Right lobe of liver (tissue), 6 donors: ENCODE measurements around the gene CSGALNACT2. TPM values are rescaled to one million over a fixed set of nuclear protein-coding genes. Genes with fewer than 3 reads are reported as not detected.

ENCODE experiments used
- ATAC-seq, 4 donors: fragments of 200-7000 bp; cut with Tn5 transposase; one replicate each; pipeline ENCODE4 v1.9.1; 2020; ENCODE audit warnings: mild to moderate bottlenecking in 4 of 4, moderate library complexity in 4 of 4
- DNase-seq, 3 donors: peaks; one replicate each; pipeline ENCODE4 v3.0.0-alpha.2; 2020
- H3K27ac ChIP-seq, 3 donors: fragments of 200-600 bp; one replicate each; pipeline ENCODE4 v1.8.0; 2022
- H3K27me3 ChIP-seq, 2 donors: fragments of 200-600 bp; one replicate each; pipeline ENCODE4 v1.8.0; 2022
- H3K36me3 ChIP-seq, 4 donors: fragments of 200-600 bp; sonication (generic) in 1 of 4; one replicate each; pipeline versions ENCODE4 v1.5.1 to v1.8.0; 2017 to 2022; ENCODE audit warnings: control low read depth in 1 of 4
- H3K4me1 ChIP-seq, 4 donors: fragments of 200-600 bp; sonication (generic) in 1 of 4; one replicate each; pipeline versions ENCODE4 v1.5.1 to v1.8.0; 2017 to 2022; ENCODE audit warnings: control low read depth in 1 of 4
- H3K4me3 ChIP-seq, 3 donors: fragments of 200-600 bp; one replicate each; pipeline ENCODE4 v1.8.0; 2022
- H3K9me3 ChIP-seq, 4 donors: fragments of 200-600 bp; sonication (generic) in 1 of 4; one replicate each; pipeline versions ENCODE4 v1.5.1 to v1.8.0; 2017 to 2022; ENCODE audit warnings: control low read depth in 1 of 4
- CTCF ChIP-seq, 4 donors: fragments of 200-600 bp in 3 of 4; fragments of 450-650 bp in 1 of 4; IDR thresholded peaks; one replicate each; pipeline versions ENCODE4 v1.5.1 to v1.8.0; 2016 to 2022; ENCODE audit warnings: antibody characterized with exemption in 4 of 4, mild to moderate bottlenecking in 2 of 4
- POLR2A ChIP-seq: fragments of 450-650 bp; IDR thresholded peaks from one replicate; pipeline ENCODE4 v1.6.1; 2017; ENCODE audit warnings: antibody characterized with exemption, mild to moderate bottlenecking
- WGBS: methylation state at CpG from one replicate; pipeline ENCODE4 v1.1.6; 2018; ENCODE audit warnings: low coverage, low lambda C conversion rate; ENCODE audit not compliant: insufficient coverage; ENCODE audit errors: missing lambda C conversion rate; 5-methylcytosine and 5-hydroxymethylcytosine counted together
- intact Hi-C, 2 donors: fragments of 100-400 bp; cut with DNase I; formaldehyde crosslinking; loops; one replicate each; pipeline versions ENCODE4 v1.11.2 to v1.14.1; 2022
- total RNA-seq, 6 experiments: library from RNA; depleted of rRNA in 2 of 6; stranded (reverse); fragments of >200 nt in 2 of 6; fragmentation: NEBNext Ultra II Directional in 3 of 6; extraction: Animal tissue kit (Norgen Biotek cat#: 25700) in 3 of 6; gene quantifications; one replicate each; pipeline versions ENCODE4 v1.1.0 to v1.2.4, GENCODE V29; 2016 to 2023
- donor health status: DM: no; HTN: yes; CAD: no.
- donor health status: DM: no; HTN: no; CAD: no.
- donor health status: DM: no; HTN: no; CAD: no.
- donor health status: DM: no; HTN: yes; CAD: no.
- donor health status: DM: no; HTN: yes; CAD: no.

The CSGALNACT2 gene
- total RNA-seq, 6 experiments from 2014 or later = 5.4 to 11.1 (median 8.3) TPM

DNA sequence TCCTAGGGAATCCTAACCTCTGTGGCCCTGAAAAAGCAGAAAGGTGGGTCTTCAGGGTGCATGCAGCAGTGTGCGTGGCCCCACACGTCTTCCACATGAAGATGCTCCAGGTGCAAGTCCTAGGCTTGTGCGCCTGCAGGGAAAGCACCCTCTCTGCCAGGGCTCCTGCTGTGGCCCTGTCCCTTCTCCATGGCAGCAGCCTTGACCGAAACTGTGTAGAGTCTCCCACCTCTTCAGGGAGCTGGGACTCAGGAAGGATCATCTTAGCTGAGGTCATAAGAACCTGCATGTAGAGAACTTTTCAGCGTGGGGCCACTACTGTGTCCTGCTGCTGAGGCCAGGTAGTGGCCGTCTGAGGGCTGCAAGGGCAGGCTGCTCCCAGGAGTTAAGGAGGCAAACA is 6.3 kb upstream of the CSGALNACT2 start:
- Histone ChIP-seq H3K4me3 (no peak overlapping the region), H3K4me1 (peaks cover 0 to 1% (median under 1%) of the 10 kb centered on the region in 4 donors), H3K36me3 (no peaks in the 10 kb centered on the region), H3K9me3 (no peaks in the 10 kb centered on the region), H3K27ac (no peak overlapping the region), H3K27me3 (no peaks in the 10 kb centered on the region)
- intact Hi-C loops = no loop called here
- DNase-seq (peak in 1 of 3 donors; percentile 26), ATAC-seq (no peak)
- TF ChIP-seq POLR2A (no peak), CTCF (IDR thresholded peaks at IDR 0.05) (no peak)
- 81% methylated on average over 2 of the region's 6 CpGs for WGBS

DNA sequence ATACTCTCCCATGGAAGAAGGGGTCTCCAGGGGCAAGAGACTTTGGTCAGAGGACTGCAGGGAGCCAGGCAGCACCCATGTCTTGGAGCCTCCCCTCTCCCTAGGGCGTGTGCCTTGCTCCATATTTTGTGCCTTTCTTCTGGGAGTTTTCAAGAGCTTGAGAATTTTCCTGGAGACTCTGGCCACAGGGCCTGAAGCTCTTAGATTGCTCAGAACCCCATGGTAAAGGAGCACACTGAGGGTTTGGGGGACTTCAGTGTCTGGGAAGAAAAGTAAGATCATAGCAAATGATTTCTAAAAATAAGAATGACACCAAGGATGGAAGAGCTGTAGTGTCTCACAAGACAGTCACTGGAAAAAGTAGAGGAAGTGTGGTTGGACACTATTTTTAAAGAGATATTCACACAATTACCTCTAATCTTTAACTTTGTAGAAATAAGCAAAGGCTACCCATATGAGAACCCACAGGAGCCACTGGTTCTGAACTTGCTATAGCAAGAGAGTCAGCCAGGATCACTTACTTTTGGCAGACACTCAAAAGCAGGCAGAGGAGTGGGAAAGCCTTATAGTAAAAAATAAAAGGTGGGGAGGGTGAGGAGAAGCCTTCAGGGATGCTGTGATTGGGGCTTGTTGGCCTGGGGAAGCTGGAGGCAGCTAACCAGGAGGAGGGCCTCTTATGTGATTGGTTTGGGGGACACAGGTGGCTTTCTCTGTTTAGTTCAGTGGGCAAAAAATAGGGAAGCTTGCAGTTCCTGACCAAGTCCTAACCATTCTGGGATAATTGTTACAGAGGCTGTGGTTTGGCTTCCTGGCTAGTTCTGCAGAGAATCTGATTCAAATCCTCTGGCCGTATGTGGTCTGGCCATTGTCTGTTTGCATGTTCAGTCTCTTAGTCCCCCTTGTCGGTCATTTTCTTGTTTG is 5.1 kb upstream of the CSGALNACT2 start:
- Histone ChIP-seq H3K27me3 (no peaks in the 10 kb centered on the region), H3K4me1 (peaks cover 0 to 8% (median 3%) of the 10 kb centered on the region in 4 donors), H3K36me3 (no peaks in the 10 kb centered on the region), H3K4me3 (no peak overlapping the region), H3K9me3 (no peaks in the 10 kb centered on the region), H3K27ac (no peak overlapping the region)
- no peak for DNase-seq
- intact Hi-C loops = no loop called here
- TF ChIP-seq CTCF (IDR thresholded peaks at IDR 0.05) = no peak
- no peak for TF ChIP-seq POLR2A
- 52% methylated on average over 3 of the region's 3 CpGs for WGBS
- ATAC-seq = no peak

DNA sequence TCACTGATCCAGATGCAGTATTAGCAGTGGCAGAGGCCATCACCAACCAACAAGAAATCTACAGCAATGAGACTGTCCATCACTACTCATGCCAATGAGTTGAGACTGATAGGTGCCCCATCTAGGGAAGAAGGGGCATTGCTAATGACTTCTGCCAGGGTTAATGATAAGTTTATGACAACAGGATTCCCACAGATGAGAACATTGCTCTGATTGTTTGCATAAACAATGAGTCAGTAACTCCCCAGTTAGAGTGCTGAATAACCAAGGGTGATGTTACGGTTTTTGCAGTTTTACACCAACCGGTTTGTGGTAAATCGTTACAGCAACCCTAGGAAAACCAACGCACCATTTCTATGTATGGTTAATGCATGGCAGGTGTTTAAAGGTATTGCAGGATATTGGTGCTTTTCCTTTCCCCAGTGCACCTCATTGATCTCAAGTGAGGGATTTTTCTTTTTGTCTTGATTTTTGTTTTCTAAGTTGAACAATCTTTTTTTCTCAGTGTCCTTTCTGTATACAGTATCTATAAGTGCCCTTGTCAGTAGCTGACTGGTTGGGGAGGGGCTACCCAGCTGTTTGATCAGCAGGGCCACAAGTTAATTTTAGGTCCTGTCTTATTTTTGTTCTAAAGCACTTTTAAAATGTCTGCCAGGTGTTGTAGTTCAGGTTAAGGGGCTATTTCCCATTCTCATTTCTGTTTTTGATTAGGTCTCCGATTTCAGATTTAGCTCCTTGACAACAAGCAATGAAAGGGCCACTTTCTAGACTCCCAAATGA is 3.9 kb upstream of the CSGALNACT2 start:
- DNase-seq (no peak), ATAC-seq (no peak)
- Histone ChIP-seq H3K36me3 (no peaks in the 10 kb centered on the region), H3K27ac (no peak overlapping the region), H3K27me3 (no peaks in the 10 kb centered on the region), H3K4me1 (peaks cover 0 to 14% (median 3%) of the 10 kb centered on the region in 4 donors), H3K4me3 (no peak overlapping the region), H3K9me3 (no peaks in the 10 kb centered on the region)
- intact Hi-C loops = no loop called here
- 96% methylated on average over 5 of the region's 5 CpGs for WGBS
- TF ChIP-seq CTCF (IDR thresholded peaks at IDR 0.05) = no peak
- TF ChIP-seq POLR2A = no peak

- Histone ChIP-seq H3K4me1 (peaks cover 0 to 19% (median 3%) of the 10 kb centered on the region in 4 donors), H3K9me3 (no peaks in the 10 kb centered on the region), H3K27ac (no peak overlapping the region), H3K36me3 (no peaks in the 10 kb centered on the region), H3K4me3 (no peak overlapping the region), H3K27me3 (no peaks in the 10 kb centered on the region)
- DNase-seq (no peak), ATAC-seq (no peak)
- intact Hi-C loops = no loop called here
- no CpG with 5 or more reads among the region's 5 CpGs for WGBS
- no peak for TF ChIP-seq CTCF (IDR thresholded peaks at IDR 0.05)
- TF ChIP-seq POLR2A = no peak
Observed at GRCh38 chr10:43135064-43135463, 3.2 kb upstream of the CSGALNACT2 start.
